ENCODE measurements around the gene SNX21. TPM values are rescaled to one million over a fixed set of nuclear protein-coding genes. Genes with fewer than 3 reads are reported as not detected.
A peak's percentile ranks its signal among the peaks of the same experiment; 100 is the strongest.

The SNX21 gene
- total and polyA plus RNA-seq, 2 donors (not counting 3 experiments of a cell fraction or from before 2014, with no cell fraction given) = 11.6 to 11.9 TPM

DNA sequence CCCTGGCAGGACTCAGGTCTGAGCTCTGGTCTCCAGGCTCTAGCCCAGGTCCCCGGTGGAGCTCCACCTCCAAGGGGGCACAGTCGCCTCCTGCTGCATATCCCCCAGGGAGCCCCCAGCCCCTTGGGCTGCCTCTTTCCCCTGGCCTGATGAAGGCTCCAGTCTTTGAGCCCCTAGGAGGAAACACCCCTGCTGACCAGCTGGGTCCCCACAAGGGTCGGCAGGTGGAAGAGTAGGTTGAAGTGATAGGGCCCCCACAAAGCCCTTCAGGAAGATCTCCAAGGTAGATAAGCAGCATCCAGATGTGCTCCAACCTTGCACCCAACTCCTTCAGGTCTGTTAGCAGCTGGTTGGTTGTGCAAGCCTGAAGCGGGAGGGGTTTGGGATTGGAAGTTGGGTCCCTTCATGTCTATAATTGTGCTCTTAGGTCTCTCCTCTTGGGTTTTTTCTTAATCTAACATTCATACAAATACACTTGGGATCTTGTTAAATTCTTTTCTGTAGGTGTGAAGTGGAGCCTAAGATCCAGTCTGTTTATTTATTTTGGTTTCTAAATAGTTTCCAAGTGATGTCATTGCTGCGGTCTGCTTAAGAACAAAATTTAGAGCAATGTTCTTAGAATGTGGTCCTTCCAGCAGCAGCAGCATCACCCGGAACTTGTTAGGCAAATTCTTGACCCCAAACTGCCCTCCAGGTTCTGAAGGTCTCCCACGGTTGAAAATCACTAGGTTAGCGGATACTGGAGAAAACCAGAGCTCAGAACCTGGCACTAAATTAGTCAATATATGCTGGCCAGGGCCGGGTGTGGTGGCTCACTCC, 16.0 kb upstream of the SNX21 start:
- DNase-seq (ENCODE audit: low read depth, low spot score) (no peak), FAIRE-seq (peak; percentile 60)
- Histone ChIP-seq H3K4me1 (ENCODE audit: control insufficient read depth, extremely low read depth, insufficient read depth, low read length) (peaks cover 17% of the 10 kb centered on the region), H3K9ac (replicated peaks; ENCODE audit: extremely low read depth, insufficient read depth, low read length) (no peak overlapping the region), H4K20me1 (replicated peaks; ENCODE audit: control insufficient read depth, extremely low read depth, insufficient read depth, low read length) (no peaks in the 10 kb centered on the region), H3K36me3 (ENCODE audit: control insufficient read depth in 2 of 2, extremely low read depth in 1 of 2, insufficient read depth in 2 of 2, low read length in 2 of 2) (no peaks in the 10 kb centered on the region), H3K9me1 (replicated peaks; ENCODE audit: control insufficient read depth, extremely low read depth, insufficient read depth, low read length) (no peaks in the 10 kb centered on the region), H3K4me2 (ENCODE audit: insufficient read depth, low read length) (no peak overlapping the region), H3K27ac (ENCODE audit: insufficient read depth, low read depth, low read length) (no peak overlapping the region), H3K79me2 (ENCODE audit: control insufficient read depth, insufficient read depth, low read length) (peaks cover 24% of the 10 kb centered on the region), H3K9me3 (replicated peaks; ENCODE audit: control insufficient read depth, insufficient read depth, low read length) (no peaks in the 10 kb centered on the region), H2AFZ (ENCODE audit: low read depth, low read length) (no peak overlapping the region), H3K4me3 (replicated peaks in 1 of 3; ENCODE audit: insufficient read depth in 1 of 3, low read depth in 1 of 3, low read length in 3 of 3) (no peak overlapping the region), H3K27me3 (ENCODE audit: control insufficient read depth in 2 of 2, insufficient read depth in 2 of 2, low read length in 2 of 2) (peaks cover 3% of the 10 kb centered on the region in 2 experiments)
- dilution Hi-C loops (cut with MboI; ENCODE audit: extremely low pct_ligation_motif_present, low sequenced_read_pairs) (no loop called here), intact Hi-C loops (cut with micrococcal nuclease) (loop anchor here (10.0 kb wide), 2 partner anchors 267 to 547 kb away; partner anchors contain the start of gene NCOA5)
- BruUV-seq (replicated peaks) = no TSS peak
- TF ChIP-seq EZH2 (IDR thresholded peaks at IDR 0.05; ENCODE audit: borderline replicate concordance, low read depth, low read length, severe bottlenecking) = no peak
- no peak for TF ChIP-seq GATA2 (IDR thresholded peaks at IDR 0.05; ENCODE audit: insufficient read depth, insufficient read length, low read depth, low read length)
- no peak for TF ChIP-seq FOS (IDR thresholded peaks at IDR 0.05; ENCODE audit: borderline replicate concordance, insufficient read depth, low read length)
- peak; percentile 35 for TF ChIP-seq POLR2AphosphoS5 (IDR thresholded peaks at IDR 0.05; ENCODE audit: insufficient read depth, low read depth, low read length)
- POLR2A ChIA-PET = no interaction called here
- CTCF ChIA-PET = interaction anchor here (1.8 kb wide), 1 partner anchor 18 kb away, joined by 4 read pairs; no protein-coding TSS in a partner anchor

GRCh38 chr20:45818239-45818638, 15.4 kb upstream of the SNX21 start:
- intact Hi-C loops (cut with micrococcal nuclease) = loop anchor here (10.0 kb wide), 2 partner anchors 267 to 547 kb away; partner anchors contain the start of gene NCOA5
- ChIA-PET CTCF (interaction anchor here (1.1 to 2.0 kb wide), 2 partner anchors 140 to 152 kb away, joined by 3 to 6 read pairs; no protein-coding TSS in a partner anchor), POLR2A (no interaction called here)
- H3K9me3 ChIP-seq (replicated peaks; ENCODE audit: control insufficient read depth, insufficient read depth, low read length) = no peaks in the 10 kb centered on the region
- H3K9me1 ChIP-seq (replicated peaks; ENCODE audit: control insufficient read depth, extremely low read depth, insufficient read depth, low read length) = no peaks in the 10 kb centered on the region
- FAIRE-seq (no peak), DNase-seq (ENCODE audit: low read depth, low spot score) (no peak)
- no peak overlapping the region for H3K27ac ChIP-seq (ENCODE audit: insufficient read depth, low read depth, low read length)
- peaks cover 15% of the 10 kb centered on the region for H3K4me1 ChIP-seq (ENCODE audit: control insufficient read depth, extremely low read depth, insufficient read depth, low read length)
- dilution Hi-C loops (cut with MboI; ENCODE audit: extremely low pct_ligation_motif_present, low sequenced_read_pairs) = no loop called here
- BruUV-seq (replicated peaks) = no TSS peak
- H2AFZ ChIP-seq (ENCODE audit: low read depth, low read length) = no peak overlapping the region
- no peak overlapping the region for H3K9ac ChIP-seq (replicated peaks; ENCODE audit: extremely low read depth, insufficient read depth, low read length)
- no peaks in the 10 kb centered on the region for H4K20me1 ChIP-seq (replicated peaks; ENCODE audit: control insufficient read depth, extremely low read depth, insufficient read depth, low read length)
- H3K79me2 ChIP-seq (ENCODE audit: control insufficient read depth, insufficient read depth, low read length) = peaks cover 17% of the 10 kb centered on the region
- no peak for TF ChIP-seq POLR2A (IDR thresholded peaks at IDR 0.05; ENCODE audit: low read depth, low read length)
- TF ChIP-seq JUN (IDR thresholded peaks at IDR 0.05; ENCODE audit: borderline replicate concordance, insufficient read depth, insufficient read length, low read depth) = no peak
- TF ChIP-seq, protein P1, sequence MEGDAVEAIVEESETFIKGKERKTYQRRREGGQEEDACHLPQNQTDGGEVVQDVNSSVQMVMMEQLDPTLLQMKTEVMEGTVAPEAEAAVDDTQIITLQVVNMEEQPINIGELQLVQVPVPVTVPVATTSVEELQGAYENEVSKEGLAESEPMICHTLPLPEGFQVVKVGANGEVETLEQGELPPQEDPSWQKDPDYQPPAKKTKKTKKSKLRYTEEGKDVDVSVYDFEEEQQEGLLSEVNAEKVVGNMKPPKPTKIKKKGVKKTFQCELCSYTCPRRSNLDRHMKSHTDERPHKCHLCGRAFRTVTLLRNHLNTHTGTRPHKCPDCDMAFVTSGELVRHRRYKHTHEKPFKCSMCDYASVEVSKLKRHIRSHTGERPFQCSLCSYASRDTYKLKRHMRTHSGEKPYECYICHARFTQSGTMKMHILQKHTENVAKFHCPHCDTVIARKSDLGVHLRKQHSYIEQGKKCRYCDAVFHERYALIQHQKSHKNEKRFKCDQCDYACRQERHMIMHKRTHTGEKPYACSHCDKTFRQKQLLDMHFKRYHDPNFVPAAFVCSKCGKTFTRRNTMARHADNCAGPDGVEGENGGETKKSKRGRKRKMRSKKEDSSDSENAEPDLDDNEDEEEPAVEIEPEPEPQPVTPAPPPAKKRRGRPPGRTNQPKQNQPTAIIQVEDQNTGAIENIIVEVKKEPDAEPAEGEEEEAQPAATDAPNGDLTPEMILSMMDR (IDR thresholded peaks at IDR 0.05; ENCODE audit: extremely low read depth in 1 of 2, insufficient read depth in 1 of 2, low read depth in 1 of 2, low read length in 2 of 2) = no peak
- TF ChIP-seq EZH2 (IDR thresholded peaks at IDR 0.05; ENCODE audit: borderline replicate concordance, low read depth, low read length, severe bottlenecking) = no peak
- no peak for TF ChIP-seq POLR2AphosphoS5 (IDR thresholded peaks at IDR 0.05; ENCODE audit: insufficient read depth, low read depth, low read length)
- TF ChIP-seq MYC (IDR thresholded peaks at IDR 0.05; ENCODE audit: low read depth, low read length) = no peak
- no peak overlapping the region for H3K4me3 ChIP-seq (replicated peaks in 1 of 3; ENCODE audit: insufficient read depth in 1 of 3, low read depth in 1 of 3, low read length in 3 of 3)
- no peaks in the 10 kb centered on the region for H3K36me3 ChIP-seq (ENCODE audit: control insufficient read depth in 2 of 2, extremely low read depth in 1 of 2, insufficient read depth in 2 of 2, low read length in 2 of 2)
- no peak overlapping the region for H3K4me2 ChIP-seq (ENCODE audit: insufficient read depth, low read length)
- peaks cover 8 to 9% of the 10 kb centered on the region in 2 experiments for H3K27me3 ChIP-seq (ENCODE audit: control insufficient read depth in 2 of 2, insufficient read depth in 2 of 2, low read length in 2 of 2)
